Measurements from ENCODE around the gene NEU2. TPM values are rescaled to one million over a fixed set of nuclear protein-coding genes. Genes with fewer than 3 reads are reported as not detected.

Gene NEU2
- total RNA-seq, 1 donor from 2014 or later, result not detected

GRCh38 chr2:233058717-233059546, 26.5 kb downstream of the NEU2 start:
- Mint-ChIP-seq H3K4me1 (ENCODE audit: low read depth, unreplicated experiment) (no peaks in the 10 kb centered on the region), H3K36me3 (ENCODE audit: unreplicated experiment) (no peaks in the 10 kb centered on the region), H3K9me3 (ENCODE audit: unreplicated experiment) (no peaks in the 10 kb centered on the region), H3K27ac (ENCODE audit: unreplicated experiment) (no peak overlapping the region), H3K4me3 (ENCODE audit: unreplicated experiment) (no peak overlapping the region), H3K27me3 (ENCODE audit: unreplicated experiment) (peaks cover 8% of the 10 kb centered on the region)
- DNase-seq, result no peak
- no peak for TF ChIP-seq CTCF (IDR thresholded peaks at IDR 0.05; ENCODE audit: partially characterized antibody, unreplicated experiment)

- H3K9me3 Mint-ChIP-seq (ENCODE audit: unreplicated experiment), result no peaks in the 10 kb centered on the region
- TF ChIP-seq CTCF (IDR thresholded peaks at IDR 0.05; ENCODE audit: partially characterized antibody, unreplicated experiment), result no peak
- no peak overlapping the region for H3K27ac Mint-ChIP-seq (ENCODE audit: unreplicated experiment)
- H3K36me3 Mint-ChIP-seq (ENCODE audit: unreplicated experiment), result no peaks in the 10 kb centered on the region
- H3K4me1 Mint-ChIP-seq (ENCODE audit: low read depth, unreplicated experiment), result no peaks in the 10 kb centered on the region
- H3K27me3 Mint-ChIP-seq (ENCODE audit: unreplicated experiment), result peaks cover 7% of the 10 kb centered on the region
- no peak for DNase-seq
- H3K4me3 Mint-ChIP-seq (ENCODE audit: unreplicated experiment), result no peak overlapping the region
Observed at GRCh38 chr2:233059547-233059796, 27.0 kb downstream of the NEU2 start.

- Mint-ChIP-seq H3K27me3 (ENCODE audit: unreplicated experiment) (peaks cover 5% of the 10 kb centered on the region), H3K27ac (ENCODE audit: unreplicated experiment) (no peak within 1 kb of the TSS), H3K4me3 (ENCODE audit: unreplicated experiment) (no peak within 1 kb of the TSS), H3K4me1 (ENCODE audit: low read depth, unreplicated experiment) (no peaks in the 10 kb centered on the region), H3K9me3 (ENCODE audit: unreplicated experiment) (no peaks in the 10 kb centered on the region), H3K36me3 (ENCODE audit: unreplicated experiment) (no peaks in the 10 kb centered on the region)
- DNase-seq, result no peak
- no peak for TF ChIP-seq CTCF (IDR thresholded peaks at IDR 0.05; ENCODE audit: partially characterized antibody, unreplicated experiment)
Observed at GRCh38 chr2:233059797-233060500, 27.5 kb downstream of the NEU2 start, which contains the start of gene INPP5D. INPP5D (plus strand) TSS chr2:233060342; CDS start chr2:233060479, 137 bp downstream.

- H3K4me3 Mint-ChIP-seq (ENCODE audit: unreplicated experiment), result no peak overlapping the region
- no peak overlapping the region for H3K27ac Mint-ChIP-seq (ENCODE audit: unreplicated experiment)
- no peaks in the 10 kb centered on the region for H3K4me1 Mint-ChIP-seq (ENCODE audit: low read depth, unreplicated experiment)
- no peaks in the 10 kb centered on the region for H3K9me3 Mint-ChIP-seq (ENCODE audit: unreplicated experiment)
- peaks cover 3% of the 10 kb centered on the region for H3K27me3 Mint-ChIP-seq (ENCODE audit: unreplicated experiment)
- DNase-seq, result no peak
- H3K36me3 Mint-ChIP-seq (ENCODE audit: unreplicated experiment), result no peaks in the 10 kb centered on the region
- TF ChIP-seq CTCF (IDR thresholded peaks at IDR 0.05; ENCODE audit: partially characterized antibody, unreplicated experiment), result no peak
Observed at GRCh38 chr2:233060501-233060979, 28.1 kb downstream of the NEU2 start.
